GM23338 (cell line): ENCODE results near the gene VWA2. TPM values are rescaled to one million over a fixed set of nuclear protein-coding genes. Genes with fewer than 3 reads are reported as not detected.

Experiments used
- ATAC-seq: fragments of 200-7000 bp; cut with Tn5 transposase; 3 replicates; pipeline ENCODE4 v1.9.1; 2020
- DNase-seq: peaks from one replicate; pipeline ENCODE4 v3.0.0-alpha.2; 2015; ENCODE audit warnings: low spot score
- H2AFZ ChIP-seq: fragments of 200-600 bp; sonication (generic); 2 replicates; pipeline ENCODE4 v1.8.0; 2016; ENCODE audit warnings: antibody characterized with exemption, mild to moderate bottlenecking, moderate library complexity
- H3F3A ChIP-seq: fragments of 200-600 bp; sonication (generic); replicated peaks from 2 replicates; pipeline ENCODE4 v1.8.0; 2017; ENCODE audit warnings: antibody characterized with exemption, mixed run types, low read depth
- H3K27ac ChIP-seq: fragments of 200-600 bp; sonication (generic); 2 replicates; pipeline ENCODE4 v1.6.1; 2016; ENCODE audit warnings: low read depth
- H3K27me3 ChIP-seq: fragments of 200-600 bp; sonication (generic); 2 replicates; pipeline ENCODE4 v1.8.0; 2016; ENCODE audit warnings: mild to moderate bottlenecking, mixed run types, moderate library complexity; ENCODE audit not compliant: insufficient read depth
- H3K36me3 ChIP-seq: fragments of 200-600 bp; sonication (generic); 2 replicates; pipeline ENCODE4 v1.8.0; 2016; ENCODE audit warnings: mild to moderate bottlenecking; ENCODE audit not compliant: insufficient read depth
- H3K4me1 ChIP-seq: fragments of 200-600 bp; sonication (generic); 2 replicates; pipeline ENCODE4 v1.8.0; 2016; ENCODE audit warnings: mild to moderate bottlenecking, moderate library complexity; ENCODE audit not compliant: insufficient read depth
- H3K4me2 ChIP-seq: fragments of 200-600 bp; sonication (generic); 2 replicates; pipeline ENCODE4 v1.7.1; 2017; ENCODE audit warnings: mixed run types
- H3K4me3 ChIP-seq: fragments of 200-600 bp; sonication (generic); 2 replicates; pipeline ENCODE4 v1.6.1; 2016; ENCODE audit warnings: mixed run types
- H3K79me2 ChIP-seq: fragments of 200-600 bp; sonication (generic); replicated peaks from 2 replicates; pipeline ENCODE4 v1.8.0; 2017; ENCODE audit warnings: mild to moderate bottlenecking; ENCODE audit not compliant: insufficient read depth
- H3K9me2 ChIP-seq: fragments of 200-600 bp; sonication (generic); 2 replicates; pipeline ENCODE4 v1.8.0; 2017; ENCODE audit not compliant: insufficient read depth
- H4K20me1 ChIP-seq: fragments of 200-600 bp; sonication (generic); replicated peaks from 2 replicates; pipeline ENCODE4 v1.8.0; 2017; ENCODE audit warnings: mild to moderate bottlenecking; ENCODE audit not compliant: insufficient read depth
- H3K27ac Mint-ChIP-seq: 2 replicates; pipeline ENCODE4 v1.8.0; 2020; ENCODE audit warnings: inconsistent platforms, mild to moderate bottlenecking, moderate library complexity, mixed read lengths
- H3K27me3 Mint-ChIP-seq: 3 replicates; pipeline ENCODE4 v1.8.0; 2022; ENCODE audit warnings: low read depth, mild to moderate bottlenecking, moderate library complexity, mixed read lengths, inconsistent platforms; ENCODE audit not compliant: insufficient read depth, poor library complexity
- H3K36me3 Mint-ChIP-seq: 3 replicates; pipeline ENCODE4 v1.8.0; 2021; ENCODE audit warnings: low read depth, mild to moderate bottlenecking, inconsistent platforms, moderate library complexity, mixed read lengths
- H3K4me1 Mint-ChIP-seq: 3 replicates; pipeline ENCODE4 v1.8.0; 2020; ENCODE audit warnings: mild to moderate bottlenecking, inconsistent platforms, mixed read lengths
- H3K4me3 Mint-ChIP-seq: 3 replicates; pipeline ENCODE4 v1.8.0; 2021; ENCODE audit warnings: moderate library complexity, mild to moderate bottlenecking, inconsistent platforms, mixed read lengths
- H3K9me3 Mint-ChIP-seq: 3 replicates; pipeline ENCODE4 v1.8.0; 2020; ENCODE audit warnings: moderate library complexity, mild to moderate bottlenecking, inconsistent platforms, mixed read lengths
- CREB1 ChIP-seq: fragments of 250-450 bp; sonication (Bioruptor Pico); IDR thresholded peaks from 2 replicates; pipeline ENCODE4 v1.5.0; 2020; ENCODE audit warnings: low read depth, mild to moderate bottlenecking, moderate library complexity
- CTCF ChIP-seq, 2 experiments: fragments of 200-600 bp in 1 of 2; sonication (generic) in 1 of 2; conservative IDR thresholded peaks; 2 replicates each; pipeline versions ENCODE4 v1.5.1 to v1.6.1; 2016 to 2017; ENCODE audit warnings: antibody characterized with exemption in 2 of 2, low read depth in 2 of 2, mild to moderate bottlenecking in 2 of 2, moderate library complexity in 1 of 2
- ETS1 ChIP-seq: IDR thresholded peaks from 2 replicates; pipeline ENCODE4 v1.6.1; 2016; ENCODE audit warnings: antibody characterized with exemption
- EZH2 ChIP-seq: fragments of 200-600 bp; sonication (generic); IDR thresholded peaks from one replicate; pipeline ENCODE4 v1.8.0; 2017; ENCODE audit warnings: antibody characterized with exemption, mild to moderate bottlenecking, low read depth; ENCODE audit not compliant: unreplicated experiment
- EZH2phosphoT487 ChIP-seq: fragments of 200-600 bp; sonication (generic); IDR thresholded peaks from one replicate; pipeline ENCODE4 v1.8.1; 2018; ENCODE audit warnings: antibody characterized with exemption; ENCODE audit not compliant: unreplicated experiment
- JUNB ChIP-seq: IDR thresholded peaks from one replicate; pipeline ENCODE4 v1.6.1; 2016; ENCODE audit warnings: antibody characterized with exemption; ENCODE audit not compliant: unreplicated experiment
- NANOG ChIP-seq: IDR thresholded peaks from 2 replicates; pipeline ENCODE4 v1.6.1; 2016; ENCODE audit warnings: antibody characterized with exemption, borderline replicate concordance
- POLR2AphosphoS5 ChIP-seq: IDR thresholded peaks from 2 replicates; pipeline ENCODE4 v1.6.1; 2016; ENCODE audit warnings: antibody characterized with exemption, low read depth
- REST ChIP-seq: IDR thresholded peaks from one replicate; pipeline ENCODE4 v1.6.1; 2018; ENCODE audit warnings: antibody characterized with exemption; ENCODE audit not compliant: unreplicated experiment
- STAT1 ChIP-seq: IDR thresholded peaks from one replicate; pipeline ENCODE4 v1.6.1; 2016; ENCODE audit warnings: antibody characterized with exemption; ENCODE audit not compliant: unreplicated experiment
- ZNF114 ChIP-seq: fragments of 250-450 bp; sonication (Bioruptor Pico); IDR thresholded peaks from 2 replicates; pipeline ENCODE4 v1.5.0; 2020; ENCODE audit warnings: mild to moderate bottlenecking, moderate library complexity
- ZNF331 ChIP-seq: fragments of 250-450 bp; sonication (Bioruptor Pico); IDR thresholded peaks from 2 replicates; pipeline ENCODE4 v1.5.0; 2020; ENCODE audit warnings: low read depth, mild to moderate bottlenecking, moderate library complexity
- ZNF462 ChIP-seq: fragments of 250-450 bp; sonication (Bioruptor Pico); IDR thresholded peaks from 2 replicates; pipeline ENCODE4 v1.5.0; 2020; ENCODE audit warnings: mild to moderate bottlenecking, moderate library complexity
- polyA plus RNA-seq: library from polyadenylated mRNA; unstranded; fragments of >200 nt; fragmentation: Nextera tagmentation; extraction: Ambion mirVana; gene quantifications from 2 replicates; pipeline ENCODE4 v1.2.1, GENCODE V29; 2016
- total RNA-seq: library from RNA; depleted of rRNA; stranded (reverse); fragments of >200 nt; shearing (Covaris generic); gene quantifications from 2 replicates; pipeline ENCODE4 v1.2.3, GENCODE V29; 2014

VWA2 gene
- total and polyA plus RNA-seq, 2 experiments from 2014 or later = 0.48 to 3.7 TPM

- H3K9me3 Mint-ChIP-seq = peaks cover 21% of the 10 kb centered on the region
- no peak overlapping the region for H3K4me3 ChIP-seq
- no peak overlapping the region for H3K4me2 ChIP-seq
- H3K9me2 ChIP-seq = no peaks in the 10 kb centered on the region
- H3K27me3 ChIP-seq = no peaks in the 10 kb centered on the region
- peaks cover 22% of the 10 kb centered on the region for H3K36me3 Mint-ChIP-seq
- no peaks in the 10 kb centered on the region; the same call in 1 of the 3 replicates for H3K4me1 Mint-ChIP-seq
- no peak for TF ChIP-seq POLR2AphosphoS5
- no peak for TF ChIP-seq ZNF462
- no peak for TF ChIP-seq CREB1
- no peak for TF ChIP-seq JUNB
- TF ChIP-seq ZNF331 (CRISPR knock-in tag) = no peak
- no peak for TF ChIP-seq STAT1
- TF ChIP-seq EZH2phosphoT487 = no peak
- TF ChIP-seq CTCF (conservative IDR thresholded peaks at IDR 0.05; ENCODE audit: low read depth in 2 of 2) = no peak
- TF ChIP-seq ZNF114 (CRISPR knock-in tag) = no peak
- no peak for TF ChIP-seq EZH2
- TF ChIP-seq NANOG = no peak
- TF ChIP-seq REST = no peak
- TF ChIP-seq ETS1 = no peak
- H3K36me3 ChIP-seq = no peaks in the 10 kb centered on the region
- peaks cover 20% of the 10 kb centered on the region for H3K27me3 Mint-ChIP-seq
- ATAC-seq (no peak), DNase-seq (no peak)
- no peak overlapping the region for H3K4me3 Mint-ChIP-seq
- no peak overlapping the region for H3K27ac Mint-ChIP-seq
- H3K27ac ChIP-seq = no peak overlapping the region
- H3F3A ChIP-seq = no peaks in the 10 kb centered on the region
- no peaks in the 10 kb centered on the region for H4K20me1 ChIP-seq
- peaks cover 6% of the 10 kb centered on the region; the same call in 1 of the 2 replicates for H3K4me1 ChIP-seq
- H3K79me2 ChIP-seq = no peaks in the 10 kb centered on the region
- no peak overlapping the region for H2AFZ ChIP-seq
Observed at GRCh38 chr10:114256008-114256765, 17.1 kb downstream of the VWA2 start.
